HepG2 (cell line): Measurements from ENCODE around the gene TBC1D25. TPM values are rescaled to one million over a fixed set of nuclear protein-coding genes. Genes with fewer than 3 reads are reported as not detected.

Experiments used
- EEA1 ChIP-seq: sonication (generic); formaldehyde crosslinking; IDR thresholded peaks from 2 replicates; pipeline ENCODE4 v1.5.1; 2020; ENCODE audit warnings: mild to moderate bottlenecking, missing genetic modification reagents, borderline replicate concordance
- ERF ChIP-seq: IDR thresholded peaks from 2 replicates; pipeline ENCODE4 v1.6.1; 2018; ENCODE audit warnings: missing biosample characterization, missing genetic modification reagents
- ETV5 ChIP-seq: IDR thresholded peaks from 2 replicates; pipeline ENCODE4 v1.6.1; 2018; ENCODE audit warnings: missing biosample characterization, missing genetic modification reagents, inconsistent platforms, borderline replicate concordance
- KIAA2018 ChIP-seq: sonication (generic); formaldehyde crosslinking; IDR thresholded peaks from 2 replicates; pipeline ENCODE4 v1.5.0; 2020; ENCODE audit warnings: mild to moderate bottlenecking, missing genetic modification reagents, borderline replicate concordance
- KLF11 ChIP-seq: IDR thresholded peaks from 2 replicates; pipeline ENCODE4 v1.6.1; 2016; ENCODE audit warnings: missing compliant biosample characterization
- MLLT10 ChIP-seq: sonication (generic); formaldehyde crosslinking; IDR thresholded peaks from 2 replicates; pipeline ENCODE4 v1.4.0; 2020; ENCODE audit warnings: missing genetic modification reagents
- MTERF4 ChIP-seq: sonication (generic); formaldehyde crosslinking; IDR thresholded peaks from 2 replicates; pipeline ENCODE4 v1.8.0; 2023; ENCODE audit warnings: mild to moderate bottlenecking, missing genetic modification reagents
- NR2F1 ChIP-seq, 2 experiments: fragments of 450-650 bp in 1 of 2; formaldehyde crosslinking in 1 of 2; IDR thresholded peaks; 2 replicates each; pipeline versions ENCODE4 v1.5.0 to v1.6.1; 2016 to 2020; ENCODE audit warnings: mild to moderate bottlenecking in 1 of 2, missing compliant biosample characterization in 1 of 2, missing genetic modification reagents in 1 of 2, moderate library complexity in 1 of 2
- NR2F6 ChIP-seq, 2 experiments: IDR thresholded peaks; 2 replicates each; pipeline ENCODE4 v1.6.1; 2016; ENCODE audit warnings: antibody characterized with exemption in 1 of 2, mild to moderate bottlenecking in 1 of 2
- POLR2AphosphoS5 ChIP-seq: IDR thresholded peaks from 2 replicates; pipeline ENCODE4 v1.6.1; 2012; ENCODE audit warnings: low read depth, low read length
- RARA ChIP-seq: IDR thresholded peaks from 2 replicates; pipeline ENCODE4 v1.6.1; 2016; ENCODE audit warnings: missing genetic modification reagents, missing compliant biosample characterization
- SKI ChIP-seq: fragments of 450-650 bp; IDR thresholded peaks from one replicate; pipeline ENCODE4 v1.6.1; 2018; ENCODE audit warnings: mild to moderate bottlenecking; ENCODE audit not compliant: partially characterized antibody
- YY1 ChIP-seq: IDR thresholded peaks from 2 replicates; pipeline ENCODE4 v1.6.1; 2011; ENCODE audit warnings: low read length, low read depth, moderate library complexity, mild to moderate bottlenecking; ENCODE audit not compliant: insufficient read depth, insufficient replicate concordance
- ZBTB14 ChIP-seq: sonication (generic); formaldehyde crosslinking; IDR thresholded peaks from 2 replicates; pipeline ENCODE4 v1.4.0; 2020; ENCODE audit warnings: missing genetic modification reagents
- ZBTB42 ChIP-seq: sonication (generic); formaldehyde crosslinking; IDR thresholded peaks from 2 replicates; pipeline ENCODE4 v1.5.0; 2020; ENCODE audit warnings: mild to moderate bottlenecking, missing genetic modification reagents
- ZBTB8A ChIP-seq: sonication (generic); formaldehyde crosslinking; IDR thresholded peaks from 2 replicates; pipeline ENCODE4 v1.4.0; 2020; ENCODE audit warnings: mild to moderate bottlenecking, low read depth, missing genetic modification reagents, borderline replicate concordance
- ZMYM4 ChIP-seq: sonication (generic); formaldehyde crosslinking; IDR thresholded peaks from 2 replicates; pipeline ENCODE4 v1.8.1; 2023; ENCODE audit warnings: mild to moderate bottlenecking, missing genetic modification reagents
- ZNF136 ChIP-seq: sonication (generic); formaldehyde crosslinking; IDR thresholded peaks from 2 replicates; pipeline ENCODE4 v1.8.1; 2022; ENCODE audit warnings: low read depth, mild to moderate bottlenecking, moderate library complexity, missing genetic modification reagents
- ZNF30 ChIP-seq: sonication (generic); formaldehyde crosslinking; IDR thresholded peaks from 2 replicates; pipeline ENCODE4 v1.5.0; 2020; ENCODE audit warnings: mild to moderate bottlenecking, missing genetic modification reagents
- ZNF850 ChIP-seq: sonication (generic); formaldehyde crosslinking; conservative IDR thresholded peaks from 2 replicates; pipeline ENCODE4 v1.9.0; 2021; ENCODE audit warnings: mild to moderate bottlenecking, missing genetic modification reagents
- polyA plus RNA-seq, 8 experiments: library from polyadenylated mRNA; depleted of rRNA in 3 of 8; stranded (reverse) in 7 of 8; unstranded in 1 of 8; fragments of >200 nt; fragmentation: Illumina TruSeq in 4 of 8; extraction: Trizol in 4 of 8; gene quantifications; 2 replicates each; pipeline versions ENCODE4 v1.2.1 to v1.2.3, GENCODE V29; 2011 to 2016; ENCODE audit warnings: low read depth in 4 of 8, missing spikeins in 1 of 8, mixed read lengths in 1 of 8; ENCODE audit not compliant: insufficient read depth in 1 of 8
- total RNA-seq, 5 experiments: library from RNA; depleted of rRNA; stranded (reverse); fragments of >200 nt; fragmentation: Illumina TruSeq; extraction: Trizol; gene quantifications; 2 replicates each; pipeline ENCODE4 v1.2.3, GENCODE V29; 2016; ENCODE audit warnings: low read depth in 1 of 5

Gene TBC1D25
- total and polyA plus RNA-seq, 2 of the 13 experiments (the other 11 are each of a cell fraction or from before 2014, with no cell fraction given) = 3.5 to 4.7 TPM

- TF ChIP-seq KIAA2018 (CRISPR knock-in tag) (no peak), MLLT10 (CRISPR knock-in tag) (no peak), ZNF30 (CRISPR knock-in tag) (no peak), ERF (CRISPR knock-in tag) (no peak), ZBTB42 (CRISPR knock-in tag) (no peak), MTERF4 (CRISPR knock-in tag) (no peak), ZMYM4 (CRISPR knock-in tag) (no peak), YY1 (no peak), KLF11 (CRISPR knock-in tag) (no peak), EEA1 (CRISPR knock-in tag) (no peak), NR2F6 (IDR thresholded peaks at IDR 0.05) (no peak), NR2F6 (CRISPR knock-in tag; IDR thresholded peaks at IDR 0.05) (0 out of 2 replicates have a peak, but pooled peaks have one; percentile 4), ETV5 (CRISPR knock-in tag) (no peak), ZNF136 (CRISPR knock-in tag) (no peak), RARA (CRISPR knock-in tag) (0 out of 2 replicates have a peak, but pooled peaks have one; percentile 7), POLR2AphosphoS5 (peak; percentile 56), NR2F1 (CRISPR knock-in tag; IDR thresholded peaks at IDR 0.05) (no peak), ZBTB8A (CRISPR knock-in tag) (no peak), ZBTB14 (CRISPR knock-in tag) (no peak), ZNF850 (CRISPR knock-in tag) (no peak), SKI (no peak)
Observed at GRCh38 chrX:48522291-48522690, 17.2 kb upstream of the TBC1D25 start (continued).
